WTC11 (cell line): ENCODE measurements around the gene CARMIL1. TPM values are rescaled to one million over a fixed set of nuclear protein-coding genes. Genes with fewer than 3 reads are reported as not detected.

ENCODE experiments used
- ATAC-seq: fragments of 200-7000 bp; cut with Tn5 transposase; 2 replicates; pipeline ENCODE4 v1.10.0; 2021; ENCODE audit warnings: mild to moderate bottlenecking, moderate library complexity
- CTCF ChIA-PET: fragments of 300-600 bp; sonication (Branson Sonifier 250); formaldehyde crosslinking; loops from one replicate; lab custom pipeline; 2021; ENCODE audit warnings: antibody characterized with exemption; lab: Charles Lee
- POLR2A ChIA-PET: fragments of 350-600 bp; sonication (Branson Sonifier 250); formaldehyde crosslinking; loops from one replicate; lab custom pipeline; 2021; ENCODE audit warnings: antibody characterized with exemption; lab: Charles Lee
- DNase-seq: peaks from one replicate; pipeline ENCODE4 v3.0.0; 2021; ENCODE audit warnings: low spot score
- H3K27ac Mint-ChIP-seq: 2 replicates; pipeline ENCODE4 v1.8.0; 2021; ENCODE audit warnings: mixed read lengths
- H3K27me3 Mint-ChIP-seq: 2 replicates; pipeline ENCODE4 v1.8.0; 2021; ENCODE audit warnings: low read depth, mild to moderate bottlenecking, moderate library complexity, mixed read lengths
- H3K36me3 Mint-ChIP-seq: 2 replicates; pipeline ENCODE4 v1.8.0; 2021; ENCODE audit warnings: mixed read lengths
- H3K4me1 Mint-ChIP-seq: 2 replicates; pipeline ENCODE4 v1.8.0; 2022; ENCODE audit warnings: mixed read lengths
- H3K4me3 Mint-ChIP-seq: 2 replicates; pipeline ENCODE4 v1.8.0; 2021; ENCODE audit warnings: mild to moderate bottlenecking, moderate library complexity, mixed read lengths
- H3K9me3 Mint-ChIP-seq: 2 replicates; pipeline ENCODE4 v1.8.0; 2021; ENCODE audit warnings: mixed read lengths
- E2F5 ChIP-seq: sonication (generic); formaldehyde crosslinking; IDR thresholded peaks from 2 replicates; pipeline ENCODE4 v1.8.1; 2022; ENCODE audit warnings: mild to moderate bottlenecking, moderate library complexity, missing genetic modification reagents
- FOXK1 ChIP-seq: sonication (generic); formaldehyde crosslinking; IDR thresholded peaks from 2 replicates; pipeline ENCODE4 v1.8.0; 2022; ENCODE audit warnings: mild to moderate bottlenecking, moderate library complexity, missing genetic modification reagents
- FOXP4 ChIP-seq: sonication (generic); formaldehyde crosslinking; IDR thresholded peaks from 2 replicates; pipeline ENCODE4 v1.8.0; 2022; ENCODE audit warnings: mild to moderate bottlenecking, missing genetic modification reagents
- GRHL2 ChIP-seq: fragments of 250-450 bp; sonication (Bioruptor Pico); IDR thresholded peaks from 2 replicates; pipeline ENCODE4 v1.8.0; 2022; ENCODE audit warnings: mild to moderate bottlenecking, moderate library complexity; ENCODE audit not compliant: insufficient replicate concordance, severe bottlenecking
- KAT7 ChIP-seq: sonication (generic); formaldehyde crosslinking; IDR thresholded peaks from 2 replicates; pipeline ENCODE4 v1.8.1; 2023; ENCODE audit warnings: missing genetic modification reagents, mild to moderate bottlenecking, borderline replicate concordance
- MXD4 ChIP-seq: fragments of 250-450 bp; sonication (Bioruptor Pico); IDR thresholded peaks from 2 replicates; pipeline ENCODE4 v1.8.0; 2021; ENCODE audit warnings: mild to moderate bottlenecking, moderate library complexity, borderline replicate concordance
- NFE2L1 ChIP-seq: sonication (generic); formaldehyde crosslinking; IDR thresholded peaks from 2 replicates; pipeline ENCODE4 v1.8.1; 2023; ENCODE audit warnings: missing genetic modification reagents
- PRRX2 ChIP-seq: fragments of 250-450 bp; sonication (Bioruptor Pico); IDR thresholded peaks from 2 replicates; pipeline ENCODE4 v1.8.0; 2021; ENCODE audit warnings: mild to moderate bottlenecking
- SMAD4 ChIP-seq: sonication (generic); formaldehyde crosslinking; IDR thresholded peaks from 2 replicates; pipeline ENCODE4 v1.8.0; 2022; ENCODE audit warnings: mild to moderate bottlenecking, missing genetic modification reagents
- SOX15 ChIP-seq: fragments of 250-450 bp; sonication (Bioruptor Pico); IDR thresholded peaks from 2 replicates; pipeline ENCODE4 v1.9.0; 2021; ENCODE audit warnings: mild to moderate bottlenecking
- SP1 ChIP-seq: sonication (generic); formaldehyde crosslinking; conservative IDR thresholded peaks from 2 replicates; pipeline ENCODE4 v1.8.1; 2022; ENCODE audit warnings: missing genetic modification reagents
- TCF7 ChIP-seq: sonication (generic); formaldehyde crosslinking; IDR thresholded peaks from 2 replicates; pipeline ENCODE4 v1.8.0; 2022; ENCODE audit warnings: mild to moderate bottlenecking, low read depth, missing genetic modification reagents, moderate library complexity
- ZBTB21 ChIP-seq: sonication (generic); formaldehyde crosslinking; IDR thresholded peaks from 2 replicates; pipeline ENCODE4 v1.8.1; 2023; ENCODE audit warnings: mild to moderate bottlenecking, missing genetic modification reagents, borderline replicate concordance
- ZBTB43 ChIP-seq: sonication (generic); formaldehyde crosslinking; IDR thresholded peaks from 2 replicates; pipeline ENCODE4 v1.8.1; 2023; ENCODE audit warnings: mild to moderate bottlenecking, missing genetic modification reagents
- ZNF317 ChIP-seq: sonication (generic); formaldehyde crosslinking; IDR thresholded peaks from 2 replicates; pipeline ENCODE4 v1.8.1; 2023; ENCODE audit warnings: low read depth, mild to moderate bottlenecking, moderate library complexity, missing genetic modification reagents, borderline replicate concordance
- ZNF396 ChIP-seq: fragments of 250-450 bp; sonication (Bioruptor Pico); IDR thresholded peaks from 2 replicates; pipeline ENCODE4 v1.8.0; 2021; ENCODE audit warnings: mild to moderate bottlenecking, moderate library complexity, borderline replicate concordance
- ZNF512 ChIP-seq: sonication (generic); formaldehyde crosslinking; IDR thresholded peaks from 2 replicates; pipeline ENCODE4 v1.8.1; 2022; ENCODE audit warnings: missing genetic modification reagents, borderline replicate concordance
- total RNA-seq: library from RNA; stranded (reverse); gene quantifications from 3 replicates; pipeline ENCODE4 v1.2.3, GENCODE V29; 2021
- TF ChIP-seq, protein P1 (sequence below): sonication (generic); formaldehyde crosslinking; IDR thresholded peaks from 2 replicates; pipeline ENCODE4 v1.8.1; 2022; ENCODE audit warnings: low read depth, mild to moderate bottlenecking, moderate library complexity, missing genetic modification reagents, borderline replicate concordance
- TF ChIP-seq, protein P2 (sequence below): sonication (generic); formaldehyde crosslinking; IDR thresholded peaks from 2 replicates; pipeline ENCODE4 v1.8.0; 2022; ENCODE audit warnings: mild to moderate bottlenecking, missing genetic modification reagents
- TF ChIP-seq, protein P3 (sequence below): sonication (generic); formaldehyde crosslinking; IDR thresholded peaks from 2 replicates; pipeline ENCODE4 v1.8.1; 2023; ENCODE audit warnings: mild to moderate bottlenecking, moderate library complexity, missing genetic modification reagents

Gene CARMIL1
- total RNA-seq, 1 experiment from 2014 or later = 36.2 TPM

DNA sequence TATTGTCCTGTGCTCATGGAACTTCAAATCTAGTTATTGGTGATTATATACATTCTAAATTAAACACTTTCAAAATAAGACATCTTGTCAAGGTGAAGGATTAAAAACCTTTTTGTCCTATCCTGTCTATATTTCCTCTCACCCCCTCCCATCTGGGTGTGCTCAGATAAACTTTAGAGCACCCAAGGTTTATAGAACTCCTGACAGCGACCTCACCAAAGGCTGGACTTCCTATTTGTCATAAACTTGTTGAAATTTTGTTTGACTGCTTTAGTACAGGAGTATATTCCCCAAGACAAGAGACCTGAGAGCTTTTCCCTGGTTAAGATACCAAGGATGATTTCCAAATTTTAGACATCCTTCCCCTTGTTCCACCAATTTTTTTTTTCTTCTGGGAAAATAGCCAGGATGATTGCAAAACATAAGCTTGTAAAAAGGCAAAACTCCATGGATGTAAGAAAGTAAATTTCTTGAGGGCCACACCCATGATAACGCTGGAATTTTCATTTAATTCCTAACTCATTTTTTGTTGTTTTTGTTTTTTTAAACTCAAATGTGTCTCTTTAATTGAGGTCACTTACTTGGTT, 33.0 kb downstream of the CARMIL1 start:
- no peaks in the 10 kb centered on the region for H3K9me3 Mint-ChIP-seq
- DNase-seq (no peak), ATAC-seq (no peak)
- H3K4me3 Mint-ChIP-seq = no peak overlapping the region
- H3K36me3 Mint-ChIP-seq = no peaks in the 10 kb centered on the region
- ChIA-PET POLR2A (no interaction called here), CTCF (interaction anchor here (1.5 kb wide), 1 partner anchor 30 kb away, joined by 5 read pairs; no protein-coding TSS in a partner anchor)
- TF ChIP-seq TCF7 (CRISPR knock-in tag) = no peak
- TF ChIP-seq FOXP4 (CRISPR knock-in tag) = no peak
- TF ChIP-seq ZNF512 (CRISPR knock-in tag) = no peak
- TF ChIP-seq KAT7 = no peak
- no peak for TF ChIP-seq SMAD4 (CRISPR knock-in tag)
- TF ChIP-seq, protein P1, sequence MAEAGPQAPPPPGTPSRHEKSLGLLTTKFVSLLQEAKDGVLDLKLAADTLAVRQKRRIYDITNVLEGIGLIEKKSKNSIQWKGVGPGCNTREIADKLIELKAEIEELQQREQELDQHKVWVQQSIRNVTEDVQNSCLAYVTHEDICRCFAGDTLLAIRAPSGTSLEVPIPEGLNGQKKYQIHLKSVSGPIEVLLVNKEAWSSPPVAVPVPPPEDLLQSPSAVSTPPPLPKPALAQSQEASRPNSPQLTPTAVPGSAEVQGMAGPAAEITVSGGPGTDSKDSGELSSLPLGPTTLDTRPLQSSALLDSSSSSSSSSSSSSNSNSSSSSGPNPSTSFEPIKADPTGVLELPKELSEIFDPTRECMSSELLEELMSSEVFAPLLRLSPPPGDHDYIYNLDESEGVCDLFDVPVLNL (CRISPR knock-in tag) = no peak
- TF ChIP-seq PRRX2 = no peak
- no peak for TF ChIP-seq ZBTB21
- TF ChIP-seq ZBTB43 (CRISPR knock-in tag) = no peak
- TF ChIP-seq, protein P2, sequence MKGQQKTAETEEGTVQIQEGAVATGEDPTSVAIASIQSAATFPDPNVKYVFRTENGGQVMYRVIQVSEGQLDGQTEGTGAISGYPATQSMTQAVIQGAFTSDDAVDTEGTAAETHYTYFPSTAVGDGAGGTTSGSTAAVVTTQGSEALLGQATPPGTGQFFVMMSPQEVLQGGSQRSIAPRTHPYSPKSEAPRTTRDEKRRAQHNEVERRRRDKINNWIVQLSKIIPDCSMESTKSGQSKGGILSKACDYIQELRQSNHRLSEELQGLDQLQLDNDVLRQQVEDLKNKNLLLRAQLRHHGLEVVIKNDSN (CRISPR knock-in tag) = no peak
- TF ChIP-seq ZNF396 (CRISPR knock-in tag) = no peak
- no peak for TF ChIP-seq GRHL2
- no peak for TF ChIP-seq E2F5 (CRISPR knock-in tag)
- TF ChIP-seq SP1 (CRISPR knock-in tag) = no peak
- TF ChIP-seq SOX15 (CRISPR knock-in tag) = no peak
- TF ChIP-seq FOXK1 (CRISPR knock-in tag) = no peak
- TF ChIP-seq, protein P3, sequence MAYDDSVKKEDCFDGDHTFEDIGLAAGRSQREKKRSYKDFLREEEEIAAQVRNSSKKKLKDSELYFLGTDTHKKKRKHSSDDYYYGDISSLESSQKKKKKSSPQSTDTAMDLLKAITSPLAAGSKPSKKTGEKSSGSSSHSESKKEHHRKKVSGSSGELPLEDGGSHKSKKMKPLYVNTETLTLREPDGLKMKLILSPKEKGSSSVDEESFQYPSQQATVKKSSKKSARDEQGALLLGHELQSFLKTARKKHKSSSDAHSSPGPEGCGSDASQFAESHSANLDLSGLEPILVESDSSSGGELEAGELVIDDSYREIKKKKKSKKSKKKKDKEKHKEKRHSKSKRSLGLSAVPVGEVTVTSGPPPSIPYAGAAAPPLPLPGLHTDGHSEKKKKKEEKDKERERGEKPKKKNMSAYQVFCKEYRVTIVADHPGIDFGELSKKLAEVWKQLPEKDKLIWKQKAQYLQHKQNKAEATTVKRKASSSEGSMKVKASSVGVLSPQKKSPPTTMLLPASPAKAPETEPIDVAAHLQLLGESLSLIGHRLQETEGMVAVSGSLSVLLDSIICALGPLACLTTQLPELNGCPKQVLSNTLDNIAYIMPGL (CRISPR knock-in tag) = no peak
- no peak for TF ChIP-seq NFE2L1 (CRISPR knock-in tag)
- TF ChIP-seq ZNF317 (CRISPR knock-in tag) = no peak
- no peak for TF ChIP-seq MXD4 (CRISPR knock-in tag)
- no peaks in the 10 kb centered on the region for H3K27me3 Mint-ChIP-seq
- no peak overlapping the region; the same call in 1 of the 2 replicates for H3K27ac Mint-ChIP-seq
- H3K4me1 Mint-ChIP-seq = peaks cover 63% of the 10 kb centered on the region
